ENCODE results near the gene NKX1-2.

DNA sequence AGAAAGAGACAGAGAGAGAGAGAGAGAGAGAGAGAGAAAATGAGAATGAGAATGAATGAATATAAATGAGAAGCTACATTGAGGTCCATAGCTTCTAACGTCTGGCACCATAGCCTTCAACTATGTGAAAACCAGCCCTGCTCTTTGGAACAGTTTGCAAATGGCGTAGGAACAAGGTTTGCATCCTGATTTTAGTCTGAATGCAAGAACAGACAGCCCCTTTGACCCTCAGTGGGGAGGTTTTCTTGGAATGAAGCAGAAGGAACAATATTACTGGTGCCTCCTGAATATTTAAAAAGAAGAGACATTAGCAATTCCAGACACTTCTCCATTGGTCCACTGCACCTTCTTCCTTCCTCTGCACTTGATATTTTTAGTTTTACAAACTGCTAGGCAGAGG is 34.8 kb upstream of the NKX1-2 start:
- TF ChIP-seq POLR2A (IDR thresholded peaks at IDR 0.05; ENCODE audit: borderline replicate concordance, extremely low read depth, insufficient read depth, insufficient read length) (no peak), CTCF (IDR thresholded peaks at IDR 0.05 in 2 of 3, conservative IDR thresholded peaks at IDR 0.05 in 1 of 3; ENCODE audit: borderline replicate concordance in 1 of 3, insufficient read depth in 1 of 3, low read depth in 2 of 3, low read length in 2 of 3) (no peak), EZH2 (IDR thresholded peaks at IDR 0.05) (no peak), ZNF274 (IDR thresholded peaks at IDR 0.05; ENCODE audit: low read depth, low read length) (no peak), TCF7L2 (IDR thresholded peaks at IDR 0.05; ENCODE audit: borderline replicate concordance, extremely low read depth, insufficient read depth, insufficient read length) (no peak), RAD21 (IDR thresholded peaks at IDR 0.05; ENCODE audit: low read depth) (no peak), POLR2AphosphoS5 (IDR thresholded peaks at IDR 0.05; ENCODE audit: low read depth, low read length) (no peak), SP1 (IDR thresholded peaks at IDR 0.05; ENCODE audit: low read depth) (no peak), SRF (IDR thresholded peaks at IDR 0.05; ENCODE audit: low read depth) (no peak), FOSL1 (IDR thresholded peaks at IDR 0.05; ENCODE audit: low read depth) (no peak), JUND (IDR thresholded peaks at IDR 0.05) (no peak), SIN3A (IDR thresholded peaks at IDR 0.05; ENCODE audit: low read depth) (no peak)
- TF ChIP-seq, protein P1, sequence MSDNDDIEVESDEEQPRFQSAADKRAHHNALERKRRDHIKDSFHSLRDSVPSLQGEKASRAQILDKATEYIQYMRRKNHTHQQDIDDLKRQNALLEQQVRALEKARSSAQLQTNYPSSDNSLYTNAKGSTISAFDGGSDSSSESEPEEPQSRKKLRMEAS (IDR thresholded peaks at IDR 0.05), result no peak
- TF ChIP-seq, protein P2, sequence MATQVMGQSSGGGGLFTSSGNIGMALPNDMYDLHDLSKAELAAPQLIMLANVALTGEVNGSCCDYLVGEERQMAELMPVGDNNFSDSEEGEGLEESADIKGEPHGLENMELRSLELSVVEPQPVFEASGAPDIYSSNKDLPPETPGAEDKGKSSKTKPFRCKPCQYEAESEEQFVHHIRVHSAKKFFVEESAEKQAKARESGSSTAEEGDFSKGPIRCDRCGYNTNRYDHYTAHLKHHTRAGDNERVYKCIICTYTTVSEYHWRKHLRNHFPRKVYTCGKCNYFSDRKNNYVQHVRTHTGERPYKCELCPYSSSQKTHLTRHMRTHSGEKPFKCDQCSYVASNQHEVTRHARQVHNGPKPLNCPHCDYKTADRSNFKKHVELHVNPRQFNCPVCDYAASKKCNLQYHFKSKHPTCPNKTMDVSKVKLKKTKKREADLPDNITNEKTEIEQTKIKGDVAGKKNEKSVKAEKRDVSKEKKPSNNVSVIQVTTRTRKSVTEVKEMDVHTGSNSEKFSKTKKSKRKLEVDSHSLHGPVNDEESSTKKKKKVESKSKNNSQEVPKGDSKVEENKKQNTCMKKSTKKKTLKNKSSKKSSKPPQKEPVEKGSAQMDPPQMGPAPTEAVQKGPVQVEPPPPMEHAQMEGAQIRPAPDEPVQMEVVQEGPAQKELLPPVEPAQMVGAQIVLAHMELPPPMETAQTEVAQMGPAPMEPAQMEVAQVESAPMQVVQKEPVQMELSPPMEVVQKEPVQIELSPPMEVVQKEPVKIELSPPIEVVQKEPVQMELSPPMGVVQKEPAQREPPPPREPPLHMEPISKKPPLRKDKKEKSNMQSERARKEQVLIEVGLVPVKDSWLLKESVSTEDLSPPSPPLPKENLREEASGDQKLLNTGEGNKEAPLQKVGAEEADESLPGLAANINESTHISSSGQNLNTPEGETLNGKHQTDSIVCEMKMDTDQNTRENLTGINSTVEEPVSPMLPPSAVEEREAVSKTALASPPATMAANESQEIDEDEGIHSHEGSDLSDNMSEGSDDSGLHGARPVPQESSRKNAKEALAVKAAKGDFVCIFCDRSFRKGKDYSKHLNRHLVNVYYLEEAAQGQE (IDR thresholded peaks at IDR 0.05; ENCODE audit: low read depth), result no peak
